Erythroblast (primary cell): ENCODE measurements around the gene ECHS1.

Experiments
- GATA1 ChIP-seq: IDR thresholded peaks from 2 replicates; pipeline ENCODE4 v1.6.1; 2011; ENCODE audit warnings: low read depth, mild to moderate bottlenecking, control low read depth, low read length, moderate library complexity
- POLR2A ChIP-seq: IDR thresholded peaks from 2 replicates; pipeline ENCODE4 v1.6.1; 2011; ENCODE audit warnings: mild to moderate bottlenecking, low read length

DNA sequence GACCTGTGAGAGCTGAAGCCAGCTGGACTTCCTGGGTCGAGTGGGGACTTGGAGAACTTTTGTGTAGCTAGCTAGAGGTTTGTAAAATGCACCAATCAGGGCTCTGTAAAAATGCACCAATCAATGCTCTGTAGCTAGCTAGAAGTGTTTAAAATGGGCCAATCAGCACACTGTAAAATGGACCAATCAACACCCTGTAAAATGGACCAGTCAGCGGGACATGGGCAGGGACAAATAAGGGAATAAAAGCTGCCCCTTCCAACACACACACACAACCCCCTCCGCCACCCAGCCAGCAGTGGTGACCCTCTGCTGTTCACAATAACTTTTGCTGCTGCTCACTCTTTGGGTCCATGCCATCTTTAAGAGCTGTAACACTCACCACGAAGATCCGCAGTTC is 57.3 kb downstream of the ECHS1 start:
- no peak for TF ChIP-seq POLR2A
- no peak for TF ChIP-seq GATA1
